Left forelimb (tissue), 1 donor: ENCODE results near the gene PATJ.
"Not testable (repeated sequence)": the region's sequence is repeated elsewhere in the genome, so short reads cannot be mapped to it uniquely, and the experiment has no call there.

Experiments
- DNase-seq: peaks from one replicate; pipeline ENCODE4 v3.0.0-alpha.2; 2018; ENCODE audit warnings: low spot score

Gene PATJ

DNA sequence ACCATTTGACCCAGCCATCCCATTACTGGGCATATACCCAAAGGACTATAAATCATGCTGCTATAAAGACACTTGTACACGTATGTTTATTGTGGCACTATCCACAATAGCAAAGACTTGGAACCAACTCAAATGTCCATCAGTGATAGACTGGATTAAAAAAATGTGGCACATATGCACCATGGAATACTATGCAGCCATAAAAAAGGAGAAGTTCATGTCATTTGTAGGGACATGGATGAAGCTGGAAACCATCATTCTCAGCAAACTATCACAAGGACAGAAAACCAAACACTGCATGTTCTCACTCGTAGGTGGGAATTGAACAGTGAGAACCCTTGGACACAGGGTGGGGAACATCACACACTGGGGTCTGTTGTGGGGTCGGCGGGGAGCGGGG is 206.4 kb downstream of the PATJ start:
- not testable (repeated sequence) for DNase-seq

GRCh38 chr1:61950418-61950817 is 208.1 kb downstream of the PATJ start:
- DNase-seq: no peak

DNA sequence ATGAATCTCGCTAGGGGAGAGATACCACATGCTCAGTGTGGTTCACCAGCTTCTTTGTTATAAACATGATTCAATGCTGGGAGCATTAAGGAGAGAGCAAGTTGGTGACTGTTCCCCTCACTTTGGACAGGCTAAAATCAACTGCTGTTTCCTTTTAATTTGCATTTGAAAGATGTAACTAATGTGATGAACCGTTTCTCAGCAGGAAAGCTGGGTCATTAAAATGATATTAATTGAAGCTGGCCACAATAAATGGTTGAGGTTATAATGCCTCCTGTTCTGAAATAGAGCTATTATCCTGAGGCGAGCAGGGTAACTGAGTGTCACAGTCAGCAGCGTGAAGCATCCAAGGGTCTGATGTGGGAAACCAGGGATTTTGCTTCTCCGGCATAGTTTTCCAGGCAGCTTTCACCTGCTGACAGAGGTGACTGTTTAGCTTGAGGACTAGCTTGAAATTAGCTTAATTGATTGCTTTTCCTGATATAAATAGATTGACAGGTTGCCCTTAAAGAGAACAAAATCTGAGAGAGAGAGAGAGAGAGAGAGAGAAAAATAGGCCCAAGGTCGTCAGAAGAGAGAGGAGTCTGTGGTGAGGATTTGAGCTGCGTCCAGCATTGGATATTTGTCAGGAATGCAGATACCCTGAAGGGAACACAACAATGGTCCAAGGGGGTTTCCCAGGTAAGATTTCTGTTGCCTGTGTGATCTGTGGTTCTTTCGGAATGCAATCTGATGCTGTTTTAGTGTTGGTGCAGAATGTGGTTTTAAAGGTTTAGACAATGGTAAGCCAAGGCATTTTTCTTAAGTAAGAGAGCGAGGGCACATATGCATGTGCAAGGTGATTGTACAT is 209.7 kb downstream of the PATJ start:
- DNase-seq: no peak

DNA sequence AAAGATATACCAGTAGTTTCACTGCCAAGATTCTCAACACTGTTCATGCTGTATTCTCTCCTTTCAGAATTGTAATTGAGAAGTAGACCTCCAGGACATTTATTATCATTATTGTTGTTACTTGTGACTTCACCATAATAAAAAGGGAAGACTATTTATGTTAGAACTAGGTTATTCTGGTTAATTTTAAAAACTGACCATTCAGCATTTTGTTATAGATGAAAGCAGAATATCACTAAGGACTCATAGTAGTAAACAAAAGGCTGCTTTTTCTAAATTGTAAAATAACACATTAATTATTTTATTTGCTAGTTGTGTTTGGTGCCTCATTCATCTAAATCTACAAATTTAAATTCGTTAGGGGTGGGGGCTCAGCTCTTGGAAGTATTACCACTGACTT is 210.4 kb downstream of the PATJ start:
- DNase-seq: no peak

- DNase-seq: no peak
Observed at GRCh38 chr1:61953076-61953789, 211.0 kb downstream of the PATJ start.

DNA sequence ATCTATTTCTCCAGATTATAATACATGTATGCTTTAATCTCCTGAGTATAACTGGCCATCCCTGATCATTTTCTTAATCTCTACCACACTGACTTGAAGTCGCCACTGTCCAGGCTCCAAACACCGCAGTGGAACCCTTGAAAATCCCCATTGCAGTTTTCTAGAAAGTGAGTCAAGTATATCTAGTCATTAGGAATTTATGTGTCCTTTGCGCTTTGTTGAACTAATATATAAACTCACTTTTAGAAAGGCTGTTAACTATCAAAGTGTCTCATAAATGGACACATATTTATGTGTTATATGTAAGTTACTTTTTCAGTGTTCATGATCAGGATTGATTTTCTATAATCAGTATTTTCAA is 211.5 kb downstream of the PATJ start:
- DNase-seq: no peak

DNA sequence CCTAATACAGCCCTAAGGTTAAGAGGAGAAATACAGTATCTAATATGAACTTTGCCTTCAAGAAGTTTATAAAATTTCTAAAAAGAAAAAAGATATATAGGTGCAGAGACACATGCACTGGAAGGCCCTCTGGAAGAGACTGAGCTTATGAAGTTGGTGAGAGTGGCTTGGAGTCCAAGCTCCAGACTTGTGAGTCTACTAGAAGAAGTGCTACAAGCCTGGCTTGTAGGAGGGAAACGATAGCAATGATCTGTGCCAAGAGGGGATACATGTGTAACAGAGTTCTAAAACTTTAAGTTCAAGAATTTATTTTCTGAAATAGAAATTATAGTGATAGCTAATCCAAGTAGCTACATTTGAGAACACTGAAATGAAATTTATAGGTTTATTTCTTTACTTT is 213.0 kb downstream of the PATJ start:
- DNase-seq: no peak

- no peak for DNase-seq
Observed at GRCh38 chr1:61956016-61956645, 213.9 kb downstream of the PATJ start.

- no peak for DNase-seq
Observed at GRCh38 chr1:61956784-61957183, 214.5 kb downstream of the PATJ start.

GRCh38 chr1:61961009-61961408 is 218.7 kb downstream of the PATJ start:
- DNase-seq: no peak

DNA sequence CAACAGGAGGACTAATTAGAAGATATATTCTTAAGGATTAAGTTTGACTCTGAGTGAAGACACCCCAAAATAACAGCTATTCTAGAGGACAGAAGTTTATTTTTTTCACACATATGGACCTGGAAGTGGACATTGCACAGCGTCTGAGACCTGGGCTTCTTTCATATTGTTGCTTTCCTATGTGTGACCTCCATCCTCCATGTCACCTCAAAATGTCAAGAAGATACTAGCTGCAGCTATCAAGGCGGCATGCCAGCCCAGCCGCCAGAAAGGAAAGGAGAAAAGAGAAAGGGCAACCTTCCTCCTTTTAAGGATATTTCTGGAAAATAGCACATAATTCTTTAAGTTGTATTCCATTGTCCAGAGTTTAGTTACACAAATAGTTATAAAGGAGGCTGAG is 220.4 kb downstream of the PATJ start:
- no peak for DNase-seq

- not testable (repeated sequence) for DNase-seq
Observed at GRCh38 chr1:61966450-61967225, 224.4 kb downstream of the PATJ start.

DNA sequence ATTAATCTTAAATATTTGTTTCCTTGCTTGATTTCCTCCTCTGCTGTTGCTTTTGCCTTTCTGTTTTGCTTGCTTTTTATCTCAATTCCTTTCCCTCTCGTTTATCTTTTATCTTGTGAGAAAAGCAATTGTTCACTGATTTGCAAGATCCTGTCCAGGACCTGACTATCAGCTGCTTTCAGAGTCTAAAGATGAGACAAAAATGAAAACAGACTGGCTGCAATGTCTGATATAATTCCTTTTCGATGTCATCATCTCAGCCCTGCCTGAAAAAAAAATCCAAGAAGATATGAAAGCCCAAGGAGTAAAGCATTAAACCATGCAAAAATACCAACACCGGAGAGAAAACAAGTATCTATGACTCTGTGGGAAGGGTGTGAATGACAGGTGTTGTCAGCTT is 225.5 kb downstream of the PATJ start:
- no peak for DNase-seq

- DNase-seq: no peak
Observed at GRCh38 chr1:61968869-61969268, 226.6 kb downstream of the PATJ start.

- no peak for DNase-seq
Observed at GRCh38 chr1:61973100-61973837, 231.0 kb downstream of the PATJ start.

GRCh38 chr1:61975638-61976037 is 233.4 kb downstream of the PATJ start:
- no peak for DNase-seq

DNA sequence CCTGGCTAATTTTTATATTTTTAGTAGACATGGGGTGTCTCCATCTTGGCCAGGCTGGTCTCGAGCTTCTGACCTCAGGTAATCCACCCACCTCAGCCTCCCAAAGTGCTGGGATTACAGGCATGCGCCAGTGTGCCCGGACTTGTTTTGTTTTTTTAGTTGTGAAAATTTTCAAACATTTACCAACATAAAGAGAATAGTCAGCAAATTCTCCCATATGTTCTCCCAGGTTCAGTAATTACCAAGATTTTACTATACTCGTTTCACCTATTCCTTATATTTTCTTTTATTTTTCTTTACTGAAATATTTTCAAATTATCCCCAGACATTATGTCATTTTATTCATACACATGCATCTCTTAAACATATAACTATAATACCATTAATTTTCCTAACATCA is 234.3 kb downstream of the PATJ start:
- DNase-seq: no peak

DNA sequence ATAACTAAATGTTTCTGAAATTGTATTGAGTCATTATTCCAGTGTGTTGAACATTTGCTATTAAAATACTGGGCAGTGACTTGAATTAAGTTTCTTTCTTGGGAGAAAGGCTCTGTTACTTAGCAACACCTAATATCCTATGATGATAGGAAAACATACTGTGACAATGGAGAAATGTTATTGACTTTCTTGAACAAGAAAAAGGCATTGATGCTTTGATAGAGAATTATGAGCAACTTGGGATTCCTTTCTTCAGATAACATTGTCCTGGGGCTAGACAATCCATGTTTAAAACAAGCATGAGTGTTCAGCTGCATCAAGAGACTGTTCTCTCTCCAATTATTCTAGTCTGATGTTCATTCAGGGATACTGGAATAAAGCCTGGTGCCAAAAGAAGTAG is 236.5 kb downstream of the PATJ start:
- DNase-seq: no peak

DNA sequence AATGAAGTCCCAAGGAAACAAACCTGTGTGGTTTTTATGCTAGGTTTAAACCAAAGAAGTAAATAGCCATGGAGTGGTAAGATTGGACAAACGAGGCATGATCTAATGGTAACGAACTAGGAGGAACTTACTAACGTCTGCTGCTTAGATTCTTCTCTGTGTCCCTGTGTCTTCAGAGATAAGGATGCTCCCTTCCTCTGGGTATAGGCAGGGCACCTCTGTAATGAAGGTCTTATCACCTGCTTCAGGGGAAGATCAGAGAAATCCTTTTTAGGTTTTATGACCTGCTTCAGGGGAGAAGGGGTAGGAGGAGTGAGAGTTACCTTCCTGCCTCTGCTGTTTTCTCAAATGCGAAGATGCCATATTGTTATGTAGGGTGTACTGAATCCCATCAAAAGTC is 237.4 kb downstream of the PATJ start:
- DNase-seq: no peak

GRCh38 chr1:61980561-61980960 is 238.3 kb downstream of the PATJ start:
- DNase-seq: no peak

DNA sequence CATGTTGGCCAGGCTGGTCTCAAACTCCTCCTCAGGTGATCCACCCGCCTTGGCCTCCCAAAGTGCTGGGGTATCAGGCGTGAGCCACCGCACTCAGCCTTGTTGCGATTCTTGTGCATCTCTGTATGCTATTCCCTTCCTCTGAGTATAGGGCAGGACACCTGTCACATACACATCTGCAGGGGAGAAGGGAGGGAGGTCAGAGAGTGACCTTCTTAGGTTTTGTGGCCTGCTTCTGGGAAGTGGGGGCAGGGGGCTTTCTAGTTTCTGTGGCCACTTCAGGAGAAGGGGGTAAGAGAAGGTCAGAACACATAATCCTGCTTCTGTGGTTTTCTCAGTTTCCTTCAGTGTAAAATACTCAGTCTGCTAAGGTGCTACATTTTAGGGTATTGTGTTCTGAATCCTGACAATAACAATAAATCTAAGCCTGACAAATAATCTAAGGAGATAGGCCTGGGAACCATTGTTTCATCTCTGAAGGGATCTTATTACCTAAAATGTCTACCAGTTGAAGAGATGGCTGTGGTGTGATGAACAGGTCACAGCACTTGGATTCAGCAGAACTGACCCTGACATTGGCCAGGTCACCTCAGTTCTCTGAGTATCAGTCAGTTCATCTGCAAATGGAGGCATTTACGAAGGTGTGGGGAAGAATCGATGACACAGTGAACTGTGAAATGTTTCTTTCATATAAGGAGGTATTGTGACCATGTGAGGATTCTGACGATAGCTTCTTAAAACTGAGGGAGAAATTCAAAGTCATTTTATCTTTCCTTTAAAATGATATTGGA is 239.8 kb downstream of the PATJ start:
- DNase-seq: no peak
